ENCODE data around the gene PRDM16.
A peak's percentile ranks its signal among the peaks of the same experiment; 100 is the strongest.

PRDM16 gene

DNA sequence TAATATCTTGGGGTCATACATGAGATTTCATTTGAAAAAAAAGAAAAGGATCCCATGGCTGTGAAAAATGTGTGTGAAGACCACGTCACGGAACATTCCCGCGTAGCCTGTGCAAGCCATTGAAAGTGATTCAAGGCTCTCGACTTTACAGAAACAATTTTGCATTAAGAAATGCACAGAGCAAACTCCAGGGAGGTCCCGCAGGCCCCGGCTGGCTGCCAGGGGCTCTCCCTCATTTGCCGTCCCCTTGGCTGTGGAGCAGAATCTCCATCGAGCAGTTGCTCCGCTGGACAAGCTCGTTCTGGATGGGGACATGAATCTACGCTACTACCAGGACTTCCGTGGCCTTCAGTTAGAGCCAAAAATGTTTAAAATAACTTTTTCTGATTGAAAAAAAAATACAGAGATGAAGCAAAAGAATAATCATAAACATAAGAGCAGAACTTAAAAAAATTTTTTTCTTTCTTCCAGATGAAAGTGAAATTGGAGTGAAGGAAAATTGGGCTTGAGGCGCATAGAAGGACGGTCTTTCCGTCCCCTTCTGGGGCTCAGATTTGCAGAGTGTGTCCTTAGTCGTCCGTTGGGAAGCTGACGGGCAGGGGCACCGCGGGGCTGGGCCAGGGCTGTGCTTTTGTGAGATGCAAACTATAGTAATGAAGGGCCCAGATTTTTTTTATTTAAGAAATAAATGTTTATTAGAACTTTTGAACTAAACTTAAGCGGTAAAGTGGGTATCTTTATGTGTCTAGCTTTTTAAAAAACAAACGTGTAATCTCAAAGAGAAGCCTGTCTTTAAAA is 317.4 kb downstream of the PRDM16 start:
- no peak overlapping the region for H3K27ac Mint-ChIP-seq
- H3K27me3 Mint-ChIP-seq: peaks cover 57% of the 10 kb centered on the region
- no peaks in the 10 kb centered on the region for H3K9me3 Mint-ChIP-seq
- H3K4me3 Mint-ChIP-seq: no peak overlapping the region
- H3K4me1 Mint-ChIP-seq: no peaks in the 10 kb centered on the region
- no peaks in the 10 kb centered on the region for H3K36me3 Mint-ChIP-seq
- no peak for ATAC-seq

DNA sequence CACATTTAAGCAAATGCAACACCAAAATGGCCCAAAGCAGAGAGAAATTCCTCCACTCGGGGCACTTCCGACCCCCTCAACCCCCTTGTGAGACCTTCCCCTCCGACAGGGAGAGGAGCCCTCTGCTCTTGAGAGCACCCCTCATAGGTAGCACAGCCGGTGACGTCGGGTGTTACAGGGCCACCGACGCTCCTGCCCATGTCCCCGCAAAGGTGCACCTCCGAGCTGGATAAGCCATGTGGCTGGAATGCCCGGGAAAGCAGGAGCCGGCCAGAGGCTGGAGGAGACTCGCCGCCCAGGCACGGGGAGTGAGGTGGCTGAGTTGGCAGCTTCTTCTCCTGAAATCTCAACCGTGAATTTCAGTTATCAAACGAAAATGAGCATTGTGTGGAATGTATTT is 318.4 kb downstream of the PRDM16 start:
- ATAC-seq: no peak
- no peaks in the 10 kb centered on the region for H3K36me3 Mint-ChIP-seq
- H3K27ac Mint-ChIP-seq: no peak overlapping the region
- no peaks in the 10 kb centered on the region for H3K9me3 Mint-ChIP-seq
- no peaks in the 10 kb centered on the region for H3K4me1 Mint-ChIP-seq
- H3K4me3 Mint-ChIP-seq: no peak overlapping the region
- H3K27me3 Mint-ChIP-seq: peaks cover 58% of the 10 kb centered on the region

DNA sequence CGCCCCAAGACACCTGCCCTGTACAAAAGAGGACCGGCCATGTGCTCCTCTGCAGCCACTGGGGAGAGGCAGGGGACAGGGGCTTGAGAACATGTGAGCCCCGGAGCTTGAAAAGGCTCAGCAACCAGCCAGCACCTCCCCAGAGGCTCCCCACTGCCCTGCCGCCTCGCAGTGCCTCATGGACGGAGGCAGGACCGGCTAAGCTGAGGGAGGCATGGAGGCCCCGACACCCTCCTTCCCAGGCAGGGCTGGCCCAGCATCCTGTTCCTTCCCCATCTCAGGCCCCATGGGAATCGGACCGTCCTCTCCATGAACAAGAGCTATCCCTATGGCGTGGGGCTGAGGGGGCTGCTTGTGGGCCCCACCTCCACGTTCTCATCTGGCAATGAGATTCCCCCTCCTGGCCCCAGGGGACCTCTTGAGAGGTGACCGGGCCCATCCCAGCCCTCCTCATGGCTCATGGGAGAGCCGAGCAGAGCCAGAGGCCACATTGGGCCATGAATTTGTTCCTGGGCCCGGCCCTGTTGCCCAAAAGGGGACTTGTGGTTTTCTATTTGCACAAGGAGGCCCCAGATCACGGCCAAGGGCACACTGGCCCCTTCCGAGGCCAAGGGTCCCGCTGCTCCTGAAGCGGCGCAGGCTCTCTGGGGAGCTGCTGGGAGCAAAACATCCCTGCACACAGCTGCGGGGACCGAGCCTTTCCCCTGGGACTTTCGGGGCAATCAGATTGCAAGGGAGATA is 320.3 kb downstream of the PRDM16 start:
- Mint-ChIP-seq H3K27me3 (peaks cover 58% of the 10 kb centered on the region), H3K4me3 (no peak overlapping the region), H3K27ac (no peak overlapping the region), H3K9me3 (no peaks in the 10 kb centered on the region), H3K36me3 (no peaks in the 10 kb centered on the region), H3K4me1 (no peaks in the 10 kb centered on the region)
- ATAC-seq: peak; percentile 18

DNA sequence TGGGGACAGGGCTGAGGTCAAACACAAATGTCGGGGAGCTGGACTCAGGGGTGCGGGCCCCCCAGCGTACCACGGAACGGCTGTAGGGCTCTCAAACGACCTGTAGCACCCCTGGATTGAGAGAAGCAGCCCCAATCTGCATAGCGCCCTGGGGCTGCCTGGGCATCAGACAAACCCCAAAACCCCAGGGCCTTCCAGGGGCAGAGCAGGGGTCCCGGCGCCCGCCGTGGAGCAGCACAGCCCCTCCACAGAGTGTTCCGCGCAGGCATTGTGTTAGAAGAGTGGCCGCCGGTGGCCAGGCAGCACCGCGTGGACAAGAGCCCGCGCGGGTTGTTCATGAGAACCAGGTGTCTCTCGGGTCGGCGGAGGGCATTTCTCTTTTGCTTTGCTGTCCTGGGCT is 321.3 kb downstream of the PRDM16 start:
- ATAC-seq: no peak
- Mint-ChIP-seq H3K4me1 (no peaks in the 10 kb centered on the region), H3K4me3 (no peak overlapping the region), H3K27ac (no peak overlapping the region), H3K27me3 (peaks cover 67% of the 10 kb centered on the region), H3K9me3 (no peaks in the 10 kb centered on the region), H3K36me3 (no peaks in the 10 kb centered on the region)

DNA sequence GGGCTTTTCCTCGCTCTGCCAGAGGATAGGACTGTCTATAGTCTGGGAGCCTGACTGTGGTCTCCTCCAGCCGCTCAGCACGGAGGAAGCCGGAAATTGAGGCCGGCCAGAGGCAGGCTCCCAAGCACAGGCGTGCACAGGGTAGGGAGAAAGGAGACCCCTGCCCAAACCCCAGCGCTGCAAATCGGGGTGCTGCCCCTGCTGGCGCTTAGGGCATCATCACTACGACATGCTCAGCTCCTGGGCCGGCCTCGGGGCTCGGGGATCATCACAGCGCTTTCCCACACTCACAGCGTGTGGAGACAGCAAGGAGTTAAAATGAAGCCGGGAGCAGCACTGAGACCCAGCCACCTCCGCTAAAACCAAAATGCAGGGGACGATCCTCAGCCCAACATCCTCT is 322.7 kb downstream of the PRDM16 start:
- no peak for ATAC-seq
- Mint-ChIP-seq H3K4me1 (no peaks in the 10 kb centered on the region), H3K36me3 (no peaks in the 10 kb centered on the region), H3K9me3 (no peaks in the 10 kb centered on the region), H3K27me3 (peaks cover 80% of the 10 kb centered on the region), H3K27ac (no peak overlapping the region), H3K4me3 (no peak overlapping the region)

DNA sequence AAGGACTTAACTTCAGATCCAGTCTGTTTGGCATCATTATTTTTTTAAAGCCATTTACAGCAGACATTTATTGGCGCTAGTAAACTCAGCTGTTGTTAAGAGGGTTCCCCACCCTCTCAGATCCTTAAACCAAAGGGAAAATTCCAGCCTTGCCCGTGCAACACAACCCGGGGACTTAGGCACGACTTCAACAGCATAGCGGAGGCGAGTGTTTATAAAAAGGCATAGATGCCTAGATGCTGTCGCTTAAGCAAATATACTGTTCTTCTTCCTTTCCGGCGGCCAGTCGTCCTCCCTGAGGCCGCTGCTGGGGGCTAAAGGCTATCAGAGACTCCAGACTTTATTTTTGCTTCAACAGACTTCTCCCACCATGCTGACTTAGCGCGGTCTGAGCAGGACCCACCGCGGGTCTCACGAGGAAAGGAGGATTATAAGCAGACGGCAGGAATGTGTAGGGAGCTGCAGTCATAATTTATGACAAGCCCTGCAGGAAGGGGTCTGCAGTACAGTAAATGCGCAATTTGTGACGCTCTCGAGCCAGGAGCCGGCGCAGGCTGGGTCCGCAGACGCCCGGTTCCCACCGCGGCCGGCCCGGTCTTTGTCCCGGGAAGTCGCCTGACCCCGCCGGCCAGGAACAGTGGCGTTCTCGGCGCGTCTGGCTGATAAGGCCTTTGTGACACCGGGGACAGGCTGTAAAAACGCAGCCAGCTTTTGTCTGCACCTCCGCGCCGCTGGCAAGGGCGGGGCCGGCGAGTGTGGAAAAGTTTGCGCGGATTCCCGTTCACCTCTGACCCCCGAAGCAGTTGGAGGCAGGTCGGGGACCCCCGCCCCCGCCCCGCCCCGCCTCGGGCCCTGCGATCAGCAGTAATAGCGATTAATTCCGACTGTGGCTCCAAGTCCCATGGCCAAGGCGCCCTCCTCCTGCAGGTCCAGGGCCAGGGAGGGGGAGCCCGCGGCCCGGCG is 324.3 kb downstream of the PRDM16 start:
- ATAC-seq: no peak
- no peak overlapping the region for H3K4me3 Mint-ChIP-seq
- no peaks in the 10 kb centered on the region for H3K4me1 Mint-ChIP-seq
- H3K27ac Mint-ChIP-seq: no peak overlapping the region
- no peaks in the 10 kb centered on the region for H3K36me3 Mint-ChIP-seq
- H3K27me3 Mint-ChIP-seq: peaks cover 85% of the 10 kb centered on the region
- H3K9me3 Mint-ChIP-seq: no peaks in the 10 kb centered on the region

DNA sequence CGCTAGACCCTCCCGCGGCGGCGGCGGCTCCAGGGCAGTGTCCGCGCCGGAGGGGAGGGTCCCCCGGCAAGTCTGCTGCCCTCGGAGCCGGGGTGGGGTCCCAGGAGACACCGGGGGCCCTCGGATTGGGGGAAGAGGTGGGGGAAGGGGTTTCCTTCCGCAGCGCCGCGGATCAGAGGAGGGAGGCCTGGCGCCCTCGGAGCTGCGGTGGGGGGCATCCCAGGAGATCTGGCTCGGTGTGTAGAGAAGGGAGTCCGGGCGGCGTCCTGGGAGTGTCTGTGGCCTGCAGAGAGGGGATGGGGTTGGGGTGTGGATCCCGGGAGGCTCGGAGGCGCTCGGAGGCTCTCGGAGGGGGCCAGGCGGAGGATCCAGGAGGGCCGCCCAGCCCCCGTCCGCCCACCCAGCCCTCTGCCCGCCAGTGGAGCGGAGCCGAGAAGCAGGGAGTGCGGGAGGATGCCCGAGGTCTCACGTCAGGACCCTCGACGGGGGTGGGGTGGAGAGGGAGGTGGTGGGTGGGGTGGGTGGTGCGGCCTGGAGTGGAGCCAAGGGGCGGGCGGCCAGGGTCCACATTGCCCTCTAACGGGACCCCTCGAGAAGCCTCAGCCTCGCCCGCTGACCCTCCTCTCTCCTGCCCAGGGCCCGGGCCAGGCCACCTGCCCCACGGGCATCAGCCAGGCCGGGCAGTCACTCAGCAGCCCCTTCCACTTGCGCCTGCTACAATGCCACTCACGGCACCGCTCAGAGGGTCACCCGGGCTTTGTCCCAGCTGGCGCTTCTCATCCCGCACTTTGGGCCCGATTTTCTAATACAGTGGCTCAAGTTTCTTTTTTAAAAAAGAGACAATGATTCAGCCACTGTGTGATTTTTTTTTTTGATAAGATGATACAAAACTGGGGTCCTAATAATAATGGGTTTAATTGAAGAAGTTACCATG is 325.3 kb downstream of the PRDM16 start:
- Mint-ChIP-seq H3K4me1 (no peaks in the 10 kb centered on the region), H3K4me3 (no peak overlapping the region), H3K9me3 (no peaks in the 10 kb centered on the region), H3K36me3 (no peaks in the 10 kb centered on the region), H3K27ac (no peak overlapping the region), H3K27me3 (peaks cover 76% of the 10 kb centered on the region)
- peak; percentile 29 for ATAC-seq

DNA sequence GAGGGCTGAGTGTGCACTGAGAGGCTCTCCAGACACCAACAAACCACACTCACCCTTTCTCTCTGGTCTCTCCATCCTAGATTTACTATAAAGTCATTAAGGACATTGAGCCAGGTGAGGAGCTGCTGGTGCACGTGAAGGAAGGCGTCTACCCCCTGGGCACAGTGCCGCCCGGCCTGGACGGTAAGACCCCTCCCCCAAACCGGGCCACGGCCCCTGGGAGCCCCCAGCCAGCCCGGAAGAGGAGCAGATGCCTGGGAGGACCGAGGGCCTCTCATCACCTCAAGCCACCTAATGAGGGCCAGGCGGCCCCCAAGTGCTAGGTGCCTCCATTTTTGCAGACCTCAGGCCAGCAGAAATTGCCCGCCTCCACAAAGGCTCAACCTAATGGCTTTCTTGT is 327.4 kb downstream of the PRDM16 start:
- H3K4me3 Mint-ChIP-seq: no peak overlapping the region
- no peaks in the 10 kb centered on the region for H3K4me1 Mint-ChIP-seq
- no peak for ATAC-seq
- no peak overlapping the region for H3K27ac Mint-ChIP-seq
- H3K36me3 Mint-ChIP-seq: no peaks in the 10 kb centered on the region
- peaks cover 59% of the 10 kb centered on the region for H3K27me3 Mint-ChIP-seq
- H3K9me3 Mint-ChIP-seq: no peaks in the 10 kb centered on the region

DNA sequence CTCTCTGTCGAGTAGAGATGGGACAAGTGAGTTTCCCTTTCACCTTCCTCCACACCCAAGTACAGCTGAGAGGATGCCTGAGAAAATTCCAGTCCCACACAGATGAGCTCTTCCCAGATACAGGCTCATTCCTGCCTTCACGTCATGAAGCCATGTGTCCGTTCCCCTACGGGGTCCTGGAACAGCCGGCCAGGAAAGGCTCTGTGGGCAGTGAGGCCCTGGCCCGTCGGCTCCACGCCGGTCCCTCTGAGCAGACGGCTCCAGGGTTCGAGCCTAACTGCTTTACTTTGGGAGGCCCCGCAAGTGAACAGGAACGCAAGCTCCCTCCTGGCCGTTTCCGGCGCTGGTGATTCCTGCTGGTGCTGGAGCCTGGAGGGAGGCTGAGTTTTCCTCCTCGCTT is 328.3 kb downstream of the PRDM16 start:
- ATAC-seq: no peak

DNA sequence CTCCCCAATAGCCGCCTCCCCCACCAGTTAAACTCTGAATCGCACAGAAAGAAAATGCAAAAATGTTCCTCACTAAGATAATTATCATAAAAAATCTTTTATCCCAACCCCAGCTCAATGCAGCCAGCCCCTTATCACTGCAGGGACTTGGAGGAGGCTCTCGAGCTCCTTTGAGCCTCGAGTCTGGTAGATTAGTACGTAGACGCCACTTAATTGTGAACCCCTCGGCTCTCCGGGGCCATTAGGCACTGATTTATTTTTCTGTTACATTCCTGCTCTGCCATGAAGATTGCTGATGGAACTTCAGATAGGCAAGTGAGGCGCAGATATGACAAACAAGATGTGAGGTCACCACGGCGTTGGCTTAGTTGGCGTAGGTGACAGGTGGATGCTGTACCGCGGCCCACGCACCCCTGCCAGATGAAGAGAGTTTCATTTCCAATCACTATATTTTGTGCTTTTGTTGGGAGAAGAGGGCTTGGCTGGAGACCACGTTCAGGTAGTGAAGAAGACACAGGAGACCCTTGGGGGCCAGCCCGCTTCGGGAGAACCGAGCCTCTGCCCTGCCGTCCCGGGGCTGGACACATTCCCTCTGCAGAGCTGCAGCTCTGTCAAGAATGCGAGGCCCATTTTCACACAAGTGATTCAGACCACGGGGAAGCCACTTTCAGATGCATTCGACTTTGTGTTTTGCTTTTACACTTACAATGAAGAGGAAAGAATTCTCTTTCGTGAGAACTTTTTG is 329.6 kb downstream of the PRDM16 start:
- Mint-ChIP-seq H3K4me3 (no peak overlapping the region), H3K27ac (no peak overlapping the region), H3K9me3 (no peaks in the 10 kb centered on the region), H3K4me1 (no peaks in the 10 kb centered on the region), H3K27me3 (peaks cover 38% of the 10 kb centered on the region), H3K36me3 (no peaks in the 10 kb centered on the region)
- no peak for ATAC-seq

More for the DNA sequence above, 328.3 kb downstream of the PRDM16 start:
- no peak overlapping the region for H3K27ac Mint-ChIP-seq
- H3K36me3 Mint-ChIP-seq: no peaks in the 10 kb centered on the region
- H3K4me3 Mint-ChIP-seq: no peak overlapping the region
- peaks cover 51% of the 10 kb centered on the region for H3K27me3 Mint-ChIP-seq
- no peaks in the 10 kb centered on the region for H3K4me1 Mint-ChIP-seq
- H3K9me3 Mint-ChIP-seq: no peaks in the 10 kb centered on the region

DNA sequence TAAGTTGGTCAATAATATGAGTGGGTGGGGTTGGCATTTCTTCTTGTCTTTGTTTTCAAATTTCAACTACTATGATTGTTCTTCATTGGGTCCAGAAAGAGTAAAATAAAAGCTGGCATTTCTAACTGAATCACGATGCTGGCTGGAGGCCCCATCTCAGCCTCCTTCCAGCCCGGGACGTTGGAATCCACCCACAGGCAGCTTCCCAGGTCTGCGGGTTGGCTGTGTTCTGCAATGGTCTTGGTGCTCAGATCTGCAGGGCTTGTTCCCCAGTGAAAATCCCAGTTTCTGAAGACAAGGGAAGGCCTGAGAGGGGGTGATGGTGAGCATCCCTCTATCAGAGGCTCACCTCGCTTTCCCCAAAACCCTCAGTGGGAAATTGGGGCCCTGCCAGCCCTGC is 330.7 kb downstream of the PRDM16 start:
- H3K4me1 Mint-ChIP-seq: no peaks in the 10 kb centered on the region
- H3K36me3 Mint-ChIP-seq: no peaks in the 10 kb centered on the region
- no peak overlapping the region for H3K4me3 Mint-ChIP-seq
- ATAC-seq: no peak
- H3K27ac Mint-ChIP-seq: no peak overlapping the region
- no peaks in the 10 kb centered on the region for H3K9me3 Mint-ChIP-seq
- peaks cover 30% of the 10 kb centered on the region for H3K27me3 Mint-ChIP-seq

DNA sequence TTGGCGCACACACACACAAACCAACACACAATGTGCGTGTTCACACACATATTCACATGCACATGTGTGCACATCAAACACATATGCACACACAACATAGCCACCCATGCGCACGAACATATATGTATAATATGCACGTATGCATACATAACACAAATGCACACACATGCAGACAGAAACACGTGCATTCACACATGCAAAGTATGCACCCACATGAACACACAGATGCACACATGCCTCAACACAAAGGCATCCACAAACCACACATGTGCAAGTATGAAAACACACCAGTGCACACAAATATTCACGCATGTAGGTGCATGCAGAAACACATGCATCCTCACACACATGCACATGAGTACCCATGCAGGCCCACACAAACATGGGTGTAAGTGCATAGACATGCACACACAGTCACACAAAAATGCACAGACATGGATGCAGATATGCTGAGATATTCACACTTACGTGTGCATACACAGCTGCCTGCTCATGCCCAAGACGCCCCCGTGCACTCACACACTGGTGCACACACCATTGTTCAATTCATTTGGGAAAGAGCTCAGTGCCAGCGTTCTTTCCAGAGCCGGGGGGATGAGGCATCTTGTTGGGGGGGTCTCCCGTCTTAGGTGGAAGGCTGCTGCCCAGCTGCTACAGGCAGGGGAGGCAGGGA is 332.7 kb downstream of the PRDM16 start:
- H3K27ac Mint-ChIP-seq: no peak overlapping the region
- no peaks in the 10 kb centered on the region for H3K9me3 Mint-ChIP-seq
- no peak overlapping the region for H3K4me3 Mint-ChIP-seq
- H3K4me1 Mint-ChIP-seq: no peaks in the 10 kb centered on the region
- no peak for ATAC-seq
- peaks cover 12% of the 10 kb centered on the region for H3K27me3 Mint-ChIP-seq
- no peaks in the 10 kb centered on the region for H3K36me3 Mint-ChIP-seq

DNA sequence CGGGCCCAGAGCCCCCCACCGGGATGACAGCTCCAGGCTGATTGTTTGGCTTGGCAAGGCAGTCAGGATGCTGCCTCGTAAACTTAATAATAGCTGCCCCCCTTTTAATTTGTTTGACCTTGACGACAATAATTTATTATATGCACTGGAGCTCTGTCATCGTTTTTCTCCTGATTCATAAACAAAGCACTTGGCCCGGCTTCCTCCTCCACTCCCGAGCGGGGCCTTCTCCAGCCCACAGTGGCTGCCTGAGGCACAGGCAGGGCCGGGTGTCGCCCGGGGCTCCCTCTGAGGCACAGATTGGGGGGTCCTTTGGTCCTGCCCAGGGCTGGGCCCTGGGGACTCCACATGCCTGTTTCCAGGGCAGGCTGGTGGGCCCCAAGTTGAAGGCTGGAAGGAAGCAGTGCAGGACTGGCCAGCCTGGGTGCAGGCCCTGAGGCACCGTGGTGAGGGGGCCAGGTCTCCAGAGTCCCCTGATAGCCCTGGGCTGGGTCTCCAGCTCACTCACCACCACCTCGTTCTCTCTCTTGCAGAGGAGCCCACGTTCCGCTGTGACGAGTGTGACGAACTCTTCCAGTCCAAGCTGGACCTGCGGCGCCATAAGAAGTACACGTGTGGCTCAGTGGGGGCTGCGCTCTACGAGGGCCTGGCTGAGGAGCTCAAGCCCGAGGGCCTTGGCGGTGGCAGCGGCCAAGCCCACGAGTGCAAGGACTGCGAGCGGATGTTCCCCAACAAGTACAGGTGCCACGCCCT is 333.4 kb downstream of the PRDM16 start:
- Mint-ChIP-seq H3K27ac (no peak overlapping the region), H3K4me1 (no peaks in the 10 kb centered on the region), H3K9me3 (no peaks in the 10 kb centered on the region), H3K27me3 (peaks cover 6% of the 10 kb centered on the region), H3K4me3 (no peak overlapping the region), H3K36me3 (no peaks in the 10 kb centered on the region)
- ATAC-seq: no peak

Data from stimulated activated memory B cell treated with anti-CD40 and anti-IgM and Interleukin-4, amounts not matched to agents 10 μg/mL and 1 μg/mL and 100 μg/mL, for 72 hours (primary cell).